ENCODE data around the gene SEMA3D.
A peak's percentile ranks its signal among the peaks of the same experiment; 100 is the strongest.

SEMA3D gene

GRCh38 chr7:85019176-85019575 is 167.7 kb downstream of the SEMA3D start:
- peaks cover 9% of the 10 kb centered on the region for H3K36me3 Mint-ChIP-seq (ENCODE audit: low read depth)
- H3K4me3 Mint-ChIP-seq: no peak overlapping the region
- H3K27me3 Mint-ChIP-seq (ENCODE audit: low read depth): no peaks in the 10 kb centered on the region
- peaks cover 13% of the 10 kb centered on the region for H3K4me1 Mint-ChIP-seq
- TF ChIP-seq CTCF (IDR thresholded peaks at IDR 0.05; ENCODE audit: unreplicated experiment in 3 of 3): no peak
- H3K9me3 Mint-ChIP-seq: no peaks in the 10 kb centered on the region
- no peak overlapping the region for H3K27ac Mint-ChIP-seq

- peaks cover 9% of the 10 kb centered on the region for H3K36me3 Mint-ChIP-seq (ENCODE audit: low read depth)
- no peak for TF ChIP-seq CTCF (IDR thresholded peaks at IDR 0.05; ENCODE audit: unreplicated experiment in 3 of 3)
- no peak overlapping the region for H3K4me3 Mint-ChIP-seq
- H3K9me3 Mint-ChIP-seq: no peaks in the 10 kb centered on the region
- no peak overlapping the region for H3K27ac Mint-ChIP-seq
- H3K4me1 Mint-ChIP-seq: peaks cover 13% of the 10 kb centered on the region
- no peaks in the 10 kb centered on the region for H3K27me3 Mint-ChIP-seq (ENCODE audit: low read depth)
Measured at GRCh38 chr7:85018498-85018897, 168.4 kb downstream of the SEMA3D start.

GRCh38 chr7:85016286-85016685 is 170.6 kb downstream of the SEMA3D start:
- Mint-ChIP-seq H3K9me3 (no peaks in the 10 kb centered on the region), H3K36me3 (ENCODE audit: low read depth) (peaks cover 14% of the 10 kb centered on the region)
- TF ChIP-seq CTCF (IDR thresholded peaks at IDR 0.05; ENCODE audit: unreplicated experiment in 3 of 3): no peak

GRCh38 chr7:85014936-85015660 is 171.8 kb downstream of the SEMA3D start:
- TF ChIP-seq CTCF (IDR thresholded peaks at IDR 0.05; ENCODE audit: unreplicated experiment in 3 of 3): no peak
- Mint-ChIP-seq H3K27me3 (ENCODE audit: low read depth) (no peaks in the 10 kb centered on the region), H3K4me1 (peaks cover 13% of the 10 kb centered on the region), H3K27ac (peak overlapping the region in 1 of 3 experiments; percentile 16), H3K4me3 (peak overlapping the region in 1 of 3 experiments; percentile 16), H3K9me3 (no peaks in the 10 kb centered on the region), H3K36me3 (ENCODE audit: low read depth) (peaks cover 23% of the 10 kb centered on the region)

More at GRCh38 chr7:85016286-85016685, 170.6 kb downstream of the SEMA3D start:
- Mint-ChIP-seq H3K27ac (no peak overlapping the region), H3K27me3 (ENCODE audit: low read depth) (no peaks in the 10 kb centered on the region), H3K4me1 (peaks cover 13% of the 10 kb centered on the region), H3K4me3 (no peak overlapping the region)

GRCh38 chr7:85011127-85011526 is 175.7 kb downstream of the SEMA3D start:
- H3K4me1 Mint-ChIP-seq: peaks cover 8% of the 10 kb centered on the region
- H3K27ac Mint-ChIP-seq: no peak overlapping the region
- no peaks in the 10 kb centered on the region for H3K9me3 Mint-ChIP-seq
- H3K27me3 Mint-ChIP-seq (ENCODE audit: low read depth): no peaks in the 10 kb centered on the region
- H3K4me3 Mint-ChIP-seq: no peak overlapping the region
- TF ChIP-seq CTCF (IDR thresholded peaks at IDR 0.05; ENCODE audit: unreplicated experiment in 3 of 3): no peak
- peaks cover 24% of the 10 kb centered on the region for H3K36me3 Mint-ChIP-seq (ENCODE audit: low read depth)

GRCh38 chr7:85010306-85010705 is 176.6 kb downstream of the SEMA3D start:
- Mint-ChIP-seq H3K36me3 (ENCODE audit: low read depth) (peaks cover 23% of the 10 kb centered on the region), H3K27me3 (ENCODE audit: low read depth) (no peaks in the 10 kb centered on the region), H3K4me3 (no peak overlapping the region), H3K9me3 (no peaks in the 10 kb centered on the region), H3K4me1 (peaks cover 6% of the 10 kb centered on the region), H3K27ac (no peak overlapping the region)
- TF ChIP-seq CTCF (IDR thresholded peaks at IDR 0.05; ENCODE audit: unreplicated experiment in 3 of 3): no peak

Measured in nephron (organoid).